Hepatocyte (in vitro differentiated cells): ENCODE data around the gene PACSIN2. TPM values are rescaled to one million over a fixed set of nuclear protein-coding genes. Genes with fewer than 3 reads are reported as not detected.

ENCODE experiments used
- DNase-seq: peaks from one replicate; pipeline ENCODE4 v3.0.0-alpha.2; 2016; ENCODE audit warnings: low spot score
- H2AFZ ChIP-seq: fragments of 200-600 bp; sonication (generic); 2 replicates; pipeline ENCODE4 v1.6.0; 2016; ENCODE audit warnings: antibody characterized with exemption, mild to moderate bottlenecking
- H3K27ac ChIP-seq: fragments of 200-600 bp; sonication (generic); 2 replicates; pipeline ENCODE4 v1.5.1; 2016; ENCODE audit warnings: mild to moderate bottlenecking
- H3K27me3 ChIP-seq: fragments of 200-600 bp; sonication (generic); 2 replicates; pipeline ENCODE4 v1.6.1; 2016
- H3K36me3 ChIP-seq: fragments of 200-600 bp; sonication (generic); replicated peaks from 2 replicates; pipeline ENCODE4 v1.5.1; 2016; ENCODE audit warnings: low read depth; ENCODE audit not compliant: insufficient read depth
- H3K4me1 ChIP-seq: fragments of 200-600 bp; sonication (generic); 2 replicates; pipeline ENCODE4 v1.5.1; 2016; ENCODE audit warnings: mild to moderate bottlenecking, moderate library complexity; ENCODE audit not compliant: insufficient read depth
- H3K4me2 ChIP-seq: fragments of 200-600 bp; sonication (generic); 2 replicates; pipeline ENCODE4 v1.6.0; 2016
- H3K4me3 ChIP-seq: fragments of 200-600 bp; sonication (generic); 2 replicates; pipeline ENCODE4 v1.5.1; 2016; ENCODE audit warnings: mild to moderate bottlenecking
- H3K79me2 ChIP-seq: fragments of 200-600 bp; sonication (generic); 2 replicates; pipeline ENCODE4 v1.6.0; 2017; ENCODE audit warnings: mild to moderate bottlenecking
- H3K9me2 ChIP-seq: fragments of 200-600 bp; sonication (generic); replicated peaks from 2 replicates; pipeline ENCODE4 v1.6.0; 2017; ENCODE audit warnings: mild to moderate bottlenecking; ENCODE audit not compliant: insufficient read depth
- H3K9me3 ChIP-seq: fragments of 200-600 bp; sonication (generic); 2 replicates; pipeline ENCODE4 v1.5.1; 2016; ENCODE audit warnings: low read depth, mild to moderate bottlenecking
- H4K20me1 ChIP-seq: fragments of 200-600 bp; sonication (generic); 2 replicates; pipeline ENCODE4 v1.6.0; 2016; ENCODE audit warnings: mild to moderate bottlenecking; ENCODE audit not compliant: insufficient read depth, poor library complexity, severe bottlenecking
- EZH2 ChIP-seq: fragments of 200-600 bp; sonication (generic); IDR thresholded peaks from 2 replicates; pipeline ENCODE4 v1.6.1; 2016; ENCODE audit warnings: antibody characterized with exemption, mild to moderate bottlenecking, borderline replicate concordance
- EZH2phosphoT487 ChIP-seq: fragments of 200-600 bp; sonication (generic); IDR thresholded peaks from one replicate; pipeline ENCODE4 v1.6.1; 2018; ENCODE audit warnings: antibody characterized with exemption, mild to moderate bottlenecking, low read depth, moderate library complexity; ENCODE audit not compliant: unreplicated experiment, severe bottlenecking
- WGBS: methylation state at CpG from one replicate; pipeline ENCODE4 v1.1.6; 2016; ENCODE audit warnings: low lambda C conversion rate; ENCODE audit errors: missing lambda C conversion rate; 5-methylcytosine and 5-hydroxymethylcytosine counted together
- polyA plus RNA-seq: library from polyadenylated mRNA; unstranded; fragments of >200 nt; fragmentation: Nextera tagmentation; extraction: Ambion mirVana; gene quantifications from 2 replicates; pipeline ENCODE4 v1.2.1, GENCODE V29; 2016
- total RNA-seq: library from RNA; depleted of rRNA; stranded (reverse); fragments of >200 nt; gene quantifications from 2 replicates; pipeline ENCODE4 v1.2.3, GENCODE V29; 2014
- TF ChIP-seq, protein P1 (sequence below): fragments of 200-600 bp; sonication (generic); IDR thresholded peaks from 2 replicates; pipeline ENCODE4 v1.5.1; 2016; ENCODE audit warnings: antibody characterized with exemption, mild to moderate bottlenecking; ENCODE audit not compliant: poor library complexity

Gene PACSIN2
- total and polyA plus RNA-seq, 2 experiments from 2014 or later, result 77.7 to 86.3 TPM

DNA sequence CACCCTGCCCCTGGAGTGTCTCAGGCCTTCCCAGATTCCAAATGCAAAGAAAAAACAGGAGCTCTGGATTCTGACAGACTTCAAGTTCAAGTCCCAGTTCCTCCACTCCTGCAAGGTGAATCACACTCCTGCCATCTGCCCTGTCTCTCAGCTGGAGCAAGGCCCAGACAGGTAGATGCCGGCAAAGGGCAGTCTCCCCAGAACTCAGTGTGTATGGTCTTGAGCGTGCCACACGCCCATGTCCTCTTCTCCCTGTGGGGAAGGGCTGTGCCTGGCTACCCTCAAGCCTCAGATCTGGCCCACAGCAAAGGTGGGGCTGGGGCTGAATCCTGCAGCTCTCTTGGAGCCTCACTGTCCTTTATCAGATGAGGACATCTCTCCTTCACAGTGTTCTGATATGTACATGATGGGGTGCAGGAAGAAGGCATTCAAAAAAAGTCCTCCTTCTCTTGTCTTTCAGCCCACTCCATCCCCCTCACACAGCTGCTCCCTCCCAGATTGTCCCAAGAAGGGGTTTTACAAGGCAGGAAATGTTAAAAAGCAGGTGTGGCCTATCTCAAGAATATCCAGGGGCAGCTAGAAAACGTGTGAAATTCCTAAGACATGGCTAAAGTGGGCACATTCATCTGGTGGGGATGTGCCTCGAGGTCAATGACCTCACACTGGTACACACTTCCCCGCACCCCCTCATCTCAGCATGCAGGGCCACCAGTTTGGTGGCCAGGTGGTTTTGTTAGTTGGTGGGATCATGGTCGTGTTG is 130.2 kb downstream of the PACSIN2 start:
- no peak for TF ChIP-seq EZH2phosphoT487
- TF ChIP-seq, protein P1, sequence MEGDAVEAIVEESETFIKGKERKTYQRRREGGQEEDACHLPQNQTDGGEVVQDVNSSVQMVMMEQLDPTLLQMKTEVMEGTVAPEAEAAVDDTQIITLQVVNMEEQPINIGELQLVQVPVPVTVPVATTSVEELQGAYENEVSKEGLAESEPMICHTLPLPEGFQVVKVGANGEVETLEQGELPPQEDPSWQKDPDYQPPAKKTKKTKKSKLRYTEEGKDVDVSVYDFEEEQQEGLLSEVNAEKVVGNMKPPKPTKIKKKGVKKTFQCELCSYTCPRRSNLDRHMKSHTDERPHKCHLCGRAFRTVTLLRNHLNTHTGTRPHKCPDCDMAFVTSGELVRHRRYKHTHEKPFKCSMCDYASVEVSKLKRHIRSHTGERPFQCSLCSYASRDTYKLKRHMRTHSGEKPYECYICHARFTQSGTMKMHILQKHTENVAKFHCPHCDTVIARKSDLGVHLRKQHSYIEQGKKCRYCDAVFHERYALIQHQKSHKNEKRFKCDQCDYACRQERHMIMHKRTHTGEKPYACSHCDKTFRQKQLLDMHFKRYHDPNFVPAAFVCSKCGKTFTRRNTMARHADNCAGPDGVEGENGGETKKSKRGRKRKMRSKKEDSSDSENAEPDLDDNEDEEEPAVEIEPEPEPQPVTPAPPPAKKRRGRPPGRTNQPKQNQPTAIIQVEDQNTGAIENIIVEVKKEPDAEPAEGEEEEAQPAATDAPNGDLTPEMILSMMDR, result no peak
- TF ChIP-seq EZH2, result no peak
- no peak overlapping the region for H3K4me2 ChIP-seq
- no peak overlapping the region for H2AFZ ChIP-seq
- H3K79me2 ChIP-seq, result peaks cover 3% of the 10 kb centered on the region
- H4K20me1 ChIP-seq, result no peaks in the 10 kb centered on the region
- no peak overlapping the region for H3K27ac ChIP-seq
- peaks cover 18% of the 10 kb centered on the region for H3K4me1 ChIP-seq
- H3K9me3 ChIP-seq, result no peaks in the 10 kb centered on the region
- WGBS, result 85% methylated on average over 7 of the region's 7 CpGs
- no peaks in the 10 kb centered on the region for H3K36me3 ChIP-seq
- H3K27me3 ChIP-seq, result no peaks in the 10 kb centered on the region
- no peaks in the 10 kb centered on the region for H3K9me2 ChIP-seq
- no peak for DNase-seq
- no peak overlapping the region for H3K4me3 ChIP-seq

DNA sequence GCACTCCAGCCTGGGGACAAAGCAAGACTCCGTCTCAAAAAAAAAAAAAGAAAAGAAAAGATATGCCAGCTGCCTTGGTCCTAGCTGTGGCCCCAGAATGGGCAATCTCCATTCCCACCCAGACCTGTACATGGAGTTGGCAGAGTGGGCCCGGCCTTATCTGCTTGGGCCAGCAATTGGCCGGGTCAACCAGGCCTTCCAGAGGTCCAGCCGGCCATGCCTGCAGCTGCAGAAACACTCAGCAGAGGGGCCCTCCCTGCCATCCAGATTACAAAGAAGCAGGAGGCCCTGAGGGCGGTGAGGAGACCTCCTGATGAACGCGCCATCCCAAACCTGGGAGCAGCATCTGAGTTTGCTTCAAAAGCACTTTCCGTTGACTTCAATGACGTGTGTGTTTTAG is 131.0 kb downstream of the PACSIN2 start:
- Histone ChIP-seq H2AFZ (no peak overlapping the region), H3K4me1 (peaks cover 18% of the 10 kb centered on the region), H3K4me2 (no peak overlapping the region), H3K9me2 (no peaks in the 10 kb centered on the region), H3K27ac (no peak overlapping the region), H3K36me3 (no peaks in the 10 kb centered on the region), H3K79me2 (peaks cover 3% of the 10 kb centered on the region), H4K20me1 (no peaks in the 10 kb centered on the region), H3K4me3 (no peak overlapping the region), H3K9me3 (no peaks in the 10 kb centered on the region), H3K27me3 (no peaks in the 10 kb centered on the region)
- TF ChIP-seq EZH2 (no peak), EZH2phosphoT487 (no peak)
- TF ChIP-seq, protein P1, result no peak
- WGBS, result 96% methylated on average over 9 of the region's 9 CpGs
- DNase-seq, result no peak

DNA sequence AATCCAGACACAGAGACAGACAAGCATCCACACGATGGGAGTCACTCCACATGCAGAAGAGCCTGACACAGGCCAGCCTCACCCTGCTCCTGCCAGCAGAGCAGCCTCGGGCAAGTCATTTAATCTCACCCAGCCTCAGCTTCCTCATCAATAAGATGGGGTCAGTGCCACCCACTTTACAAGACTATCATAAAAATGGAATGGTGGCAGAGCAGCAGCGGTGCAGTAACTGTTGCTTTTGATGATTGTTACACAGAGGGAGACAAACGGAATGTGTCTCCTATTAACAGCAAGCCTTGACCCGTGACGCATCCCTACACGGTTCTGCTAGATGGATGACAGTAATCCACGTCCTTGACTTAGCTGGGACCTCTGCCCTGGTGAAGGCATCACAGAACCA is 131.8 kb downstream of the PACSIN2 start:
- no peaks in the 10 kb centered on the region for H4K20me1 ChIP-seq
- no peak overlapping the region for H3K4me3 ChIP-seq
- H3K27me3 ChIP-seq, result no peaks in the 10 kb centered on the region
- WGBS, result 92% methylated on average over 8 of the region's 8 CpGs
- DNase-seq, result no peak
- H3K9me2 ChIP-seq, result no peaks in the 10 kb centered on the region
- no peak overlapping the region for H3K4me2 ChIP-seq
- H3K9me3 ChIP-seq, result no peaks in the 10 kb centered on the region
- peaks cover 12% of the 10 kb centered on the region for H3K4me1 ChIP-seq
- H3K79me2 ChIP-seq, result peaks cover 3% of the 10 kb centered on the region
- TF ChIP-seq, protein P1, result no peak
- no peak for TF ChIP-seq EZH2
- no peak for TF ChIP-seq EZH2phosphoT487
- H2AFZ ChIP-seq, result no peak overlapping the region
- H3K36me3 ChIP-seq, result no peaks in the 10 kb centered on the region
- H3K27ac ChIP-seq, result no peak overlapping the region
